Measurements from ENCODE around the gene MTHFD1L.
"Not testable (repeated sequence)": the region's sequence is repeated elsewhere in the genome, so short reads cannot be mapped to it uniquely, and the experiment has no call there.

The MTHFD1L gene

GRCh38 chr6:151067684-151068596, 202.4 kb downstream of the MTHFD1L start:
- DNase-seq = peak in 21 of 42 donors; percentile 16 to 65 (median 32)
- intact Hi-C loops (cut with DNase I) = no loop called here

- intact Hi-C loops (cut with DNase I) = no loop called here
- peak in 1 of 42 donors; percentile 6 for DNase-seq
These were observed 203.3 kb downstream of the MTHFD1L start for GRCh38 chr6:151068761-151069312.

- intact Hi-C loops (cut with DNase I) = no loop called here
These were observed 204.1 kb downstream of the MTHFD1L start for GRCh38 chr6:151069641-151070040.

GRCh38 chr6:151070631-151071051, 205.1 kb downstream of the MTHFD1L start:
- intact Hi-C loops (cut with DNase I) = no loop called here
- no peak for DNase-seq

More at GRCh38 chr6:151069641-151070040, 204.1 kb downstream of the MTHFD1L start:
- DNase-seq = peak in 1 of 42 donors; percentile 28

- intact Hi-C loops (cut with DNase I) = no loop called here
These were observed 205.8 kb downstream of the MTHFD1L start for GRCh38 chr6:151071295-151071694.

GRCh38 chr6:151073146-151073545, 207.6 kb downstream of the MTHFD1L start:
- intact Hi-C loops (cut with DNase I) = no loop called here
- peak in 2 of 42 donors; percentile 12 to 22 for DNase-seq

More at GRCh38 chr6:151071295-151071694, 205.8 kb downstream of the MTHFD1L start:
- DNase-seq = no peak

- DNase-seq = no peak
- intact Hi-C loops (cut with DNase I) = no loop called here
These were observed 208.2 kb downstream of the MTHFD1L start for GRCh38 chr6:151073701-151074100.

GRCh38 chr6:151075005-151075404, 209.5 kb downstream of the MTHFD1L start:
- intact Hi-C loops (cut with DNase I) = no loop called here
- DNase-seq = no peak

GRCh38 chr6:151075527-151075926, 210.0 kb downstream of the MTHFD1L start:
- intact Hi-C loops (cut with DNase I) = no loop called here
- DNase-seq = no peak

GRCh38 chr6:151075930-151076555, 210.5 kb downstream of the MTHFD1L start:
- DNase-seq = no peak
- intact Hi-C loops (cut with DNase I) = no loop called here

GRCh38 chr6:151078655-151079054, 213.2 kb downstream of the MTHFD1L start:
- DNase-seq = no peak
- intact Hi-C loops (cut with DNase I) = no loop called here

GRCh38 chr6:151081656-151082055, 216.2 kb downstream of the MTHFD1L start:
- intact Hi-C loops (cut with DNase I) = no loop called here
- no peak for DNase-seq

GRCh38 chr6:151082079-151082478, 216.6 kb downstream of the MTHFD1L start:
- intact Hi-C loops (cut with DNase I) = no loop called here
- no peak for DNase-seq

GRCh38 chr6:151084275-151084674, 218.8 kb downstream of the MTHFD1L start:
- no peak for DNase-seq
- intact Hi-C loops (cut with DNase I) = no loop called here

- DNase-seq; intact Hi-C loops (cut with DNase I): not testable (repeated sequence)
These were observed 221.6 kb downstream of the MTHFD1L start for GRCh38 chr6:151087055-151087454.

- intact Hi-C loops (cut with DNase I) = no loop called here
These were observed 222.5 kb downstream of the MTHFD1L start for GRCh38 chr6:151087861-151088598.

GRCh38 chr6:151088599-151088935, 223.1 kb downstream of the MTHFD1L start:
- intact Hi-C loops (cut with DNase I) = no loop called here
- DNase-seq = no peak

More at GRCh38 chr6:151087861-151088598, 222.5 kb downstream of the MTHFD1L start:
- DNase-seq = no peak

- intact Hi-C loops (cut with DNase I) = no loop called here
- no peak for DNase-seq
These were observed 223.5 kb downstream of the MTHFD1L start for GRCh38 chr6:151088963-151089362.

- DNase-seq = no peak
- intact Hi-C loops (cut with DNase I) = no loop called here
These were observed 224.5 kb downstream of the MTHFD1L start for GRCh38 chr6:151089978-151090377.

All from head of caudate nucleus (tissue), 42 donors.